ENCODE results near the gene SH2D3A.
A peak's percentile ranks its signal among the peaks of the same experiment; 100 is the strongest.

Gene SH2D3A

DNA sequence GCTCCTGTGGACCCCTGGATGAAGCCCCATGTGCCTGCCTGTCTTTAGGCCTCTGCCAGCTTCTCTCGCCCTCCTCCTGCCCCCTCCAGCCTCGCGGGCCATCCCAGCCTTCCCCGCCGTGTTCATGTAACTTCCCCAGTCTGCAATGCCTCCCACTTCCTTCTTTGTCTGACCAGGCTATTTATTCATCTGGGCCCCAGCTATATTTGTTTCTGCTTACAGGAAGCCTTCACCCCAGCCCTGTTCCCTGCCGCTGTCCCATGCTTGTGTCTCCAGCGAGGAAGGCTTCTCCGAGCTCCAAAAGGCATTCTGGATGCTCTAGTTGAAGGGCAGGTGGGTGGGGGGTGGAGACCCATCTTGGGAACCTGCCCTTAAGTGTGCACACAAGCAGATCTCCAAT is 38.9 kb downstream of the SH2D3A start:
- DNase-seq, result peak in 1 of 2 donors; percentile 47
- peaks cover 14 to 37% (median 30%) of the 10 kb centered on the region in 3 donors for H3K36me3 ChIP-seq
- no peaks in the 10 kb centered on the region for H3K9me3 ChIP-seq
- no peak for TF ChIP-seq CTCF (IDR thresholded peaks at IDR 0.05)
- intact Hi-C loops (cut with DNase I; ENCODE audit: low total_unique reads), result no loop called here
- no peaks in the 10 kb centered on the region for H3K27me3 ChIP-seq
- no peak overlapping the region for H3K4me3 ChIP-seq
- peaks cover 0 to 2% (median 0%) of the 10 kb centered on the region in 4 donors for H3K4me1 ChIP-seq
- no peak overlapping the region for H3K27ac ChIP-seq

DNA sequence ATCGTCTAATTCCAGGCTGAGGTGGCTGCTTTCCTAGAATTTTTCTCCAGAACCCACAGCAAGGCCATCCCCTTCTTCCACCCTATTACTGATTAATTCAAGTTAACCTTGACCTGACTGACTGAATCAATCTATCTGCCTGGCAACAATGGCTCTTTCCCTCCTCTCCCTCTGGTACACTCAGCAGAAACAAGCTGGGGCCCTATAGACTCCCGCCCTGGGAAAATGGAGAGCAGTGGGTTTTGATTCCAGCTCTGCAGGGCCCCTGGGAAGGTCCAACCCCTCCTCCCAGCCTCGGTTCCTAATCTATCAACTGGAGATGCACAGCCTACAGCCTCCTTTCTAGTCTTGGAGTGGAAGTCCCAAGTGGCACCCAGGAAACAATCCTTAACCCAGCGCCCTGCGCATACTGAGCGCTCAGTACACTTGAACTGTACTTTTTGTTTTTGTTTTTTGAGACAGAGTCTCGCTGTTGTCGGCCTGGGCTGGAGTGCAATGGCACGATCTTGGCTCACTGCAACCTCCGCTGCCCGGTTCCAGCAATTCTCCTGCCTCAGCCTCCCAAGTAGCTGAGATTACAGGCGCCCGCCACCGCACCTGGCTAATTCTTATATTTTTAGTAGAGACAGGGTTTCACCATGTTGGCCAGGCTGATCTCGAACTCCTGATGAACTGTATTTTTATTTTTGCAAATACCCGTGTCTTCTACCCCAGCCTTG is 41.6 kb downstream of the SH2D3A start:
- H3K4me3 ChIP-seq, result no peak overlapping the region
- TF ChIP-seq CTCF (IDR thresholded peaks at IDR 0.05), result no peak
- intact Hi-C loops (cut with DNase I; ENCODE audit: low total_unique reads), result no loop called here
- no peaks in the 10 kb centered on the region for H3K27me3 ChIP-seq
- peaks cover 0 to 7% (median 2%) of the 10 kb centered on the region in 4 donors for H3K4me1 ChIP-seq
- no peaks in the 10 kb centered on the region for H3K9me3 ChIP-seq
- H3K36me3 ChIP-seq, result peaks cover 0 to 10% (median 4%) of the 10 kb centered on the region in 3 donors
- no peak overlapping the region for H3K27ac ChIP-seq
- DNase-seq, result no peak

GRCh38 chr19:6724631-6725492 is 42.4 kb downstream of the SH2D3A start:
- H3K4me1 ChIP-seq, result peaks cover 0 to 7% (median 2%) of the 10 kb centered on the region in 4 donors
- H3K4me3 ChIP-seq, result no peak overlapping the region
- no peaks in the 10 kb centered on the region for H3K27me3 ChIP-seq
- intact Hi-C loops (cut with DNase I; ENCODE audit: low total_unique reads), result no loop called here
- H3K9me3 ChIP-seq, result no peaks in the 10 kb centered on the region
- no peak for DNase-seq
- no peak for TF ChIP-seq CTCF (IDR thresholded peaks at IDR 0.05)
- peaks cover 0 to 5% (median 0%) of the 10 kb centered on the region in 3 donors for H3K36me3 ChIP-seq
- no peak overlapping the region for H3K27ac ChIP-seq

GRCh38 chr19:6723738-6724137 is 43.5 kb downstream of the SH2D3A start:
- intact Hi-C loops (cut with DNase I; ENCODE audit: low total_unique reads), result no loop called here
- DNase-seq, result no peak
- no peak overlapping the region for H3K4me3 ChIP-seq
- no peak overlapping the region for H3K27ac ChIP-seq
- no peaks in the 10 kb centered on the region for H3K9me3 ChIP-seq
- H3K4me1 ChIP-seq, result peaks cover 0 to 7% (median 2%) of the 10 kb centered on the region in 4 donors
- TF ChIP-seq CTCF (IDR thresholded peaks at IDR 0.05), result no peak
- H3K27me3 ChIP-seq, result peaks cover 0 to 6% of the 10 kb centered on the region in 2 donors
- no peaks in the 10 kb centered on the region for H3K36me3 ChIP-seq

- H3K9me3 ChIP-seq, result no peaks in the 10 kb centered on the region
- H3K27ac ChIP-seq, result no peak overlapping the region
- peaks cover 0 to 7% of the 10 kb centered on the region in 2 donors for H3K27me3 ChIP-seq
- no peaks in the 10 kb centered on the region for H3K36me3 ChIP-seq
- no peak for TF ChIP-seq CTCF (IDR thresholded peaks at IDR 0.05)
- H3K4me3 ChIP-seq, result no peak overlapping the region
- intact Hi-C loops (cut with DNase I; ENCODE audit: low total_unique reads), result no loop called here
- DNase-seq, result peak in 1 of 2 donors; percentile 66
- H3K4me1 ChIP-seq, result peaks cover 0 to 7% (median 2%) of the 10 kb centered on the region in 4 donors
These were observed 44.1 kb downstream of the SH2D3A start for GRCh38 chr19:6723108-6723618.
